HEK293 (cell line): ENCODE measurements around the gene NAE1.
A peak's percentile ranks its signal among the peaks of the same experiment; 100 is the strongest.

ENCODE experiments used
- CTCF ChIA-PET: fragments of 350-600 bp; formaldehyde crosslinking; extraction: SDS; loops from one replicate; lab custom pipeline; 2021; ENCODE audit warnings: antibody characterized with exemption; lab: Yijun Ruan, JAX
- POLR2A ChIA-PET: fragments of 300-600 bp; formaldehyde crosslinking; extraction: SDS; loops from one replicate; lab custom pipeline; 2020; ENCODE audit warnings: antibody characterized with exemption, inconsistent platforms; lab: Yijun Ruan, JAX
- H3K27ac ChIP-seq: fragments of 200-500 bp; sonication (Bioruptor generic); 2 replicates; pipeline ENCODE4 v1.5.1; 2014; ENCODE audit warnings: low read depth, low read length, control low read depth, inconsistent platforms; ENCODE audit errors: extremely low read depth
- H3K36me3 ChIP-seq, 2 experiments: fragments of 200-500 bp in 1 of 2; sonication (Bioruptor generic) in 1 of 2; 1 replicate in 1 of 2; 2 replicates in 1 of 2; pipeline ENCODE4 v1.5.1; 2014 to 2017; ENCODE audit warnings: inconsistent platforms in 2 of 2, low read length in 2 of 2; ENCODE audit not compliant: control insufficient read depth in 2 of 2, insufficient read depth in 1 of 2
- H3K4me1 ChIP-seq: fragments of 200-500 bp; sonication (Bioruptor generic); 2 replicates; pipeline ENCODE4 v1.5.1; 2014; ENCODE audit warnings: mild to moderate bottlenecking, low read length, inconsistent platforms; ENCODE audit not compliant: control insufficient read depth, insufficient read depth
- H3K4me3 ChIP-seq: 2 replicates; pipeline ENCODE4 v1.5.1; 2011; ENCODE audit warnings: low read depth, mild to moderate bottlenecking, control low read depth, low read length, moderate library complexity
- H3K9me3 ChIP-seq: fragments of 200-500 bp; sonication (Bioruptor generic); 2 replicates; pipeline ENCODE4 v1.5.1; 2014; ENCODE audit warnings: low read depth, low read length, inconsistent platforms; ENCODE audit not compliant: control insufficient read depth, insufficient read depth
- AEBP2 ChIP-seq: fragments of 450-650 bp; formaldehyde crosslinking; IDR thresholded peaks from 2 replicates; pipeline ENCODE4 v1.5.1; 2016; ENCODE audit warnings: missing biosample characterization, missing genetic modification characterization, borderline replicate concordance
- PRDM2 ChIP-seq: fragments of 450-650 bp; formaldehyde crosslinking; IDR thresholded peaks from 2 replicates; pipeline ENCODE4 v1.5.1; 2016; ENCODE audit warnings: missing biosample characterization, missing genetic modification characterization, borderline replicate concordance
- PRDM4 ChIP-seq: fragments of 450-650 bp; formaldehyde crosslinking; IDR thresholded peaks from 2 replicates; pipeline ENCODE4 v1.5.1; 2017; ENCODE audit warnings: missing biosample characterization, missing genetic modification characterization
- ZBTB20 ChIP-seq: fragments of 450-650 bp; formaldehyde crosslinking; IDR thresholded peaks from 2 replicates; pipeline ENCODE4 v1.5.1; 2016; ENCODE audit warnings: missing biosample characterization, missing genetic modification characterization
- ZNF48 ChIP-seq: fragments of 450-650 bp; formaldehyde crosslinking; IDR thresholded peaks from 2 replicates; pipeline ENCODE4 v1.5.1; 2016; ENCODE audit warnings: missing biosample characterization, missing genetic modification characterization
- ZNF639 ChIP-seq: fragments of 450-650 bp; formaldehyde crosslinking; IDR thresholded peaks from 2 replicates; pipeline ENCODE4 v1.5.1; 2016; ENCODE audit warnings: missing biosample characterization, missing genetic modification characterization
- ZNF692 ChIP-seq: fragments of 450-650 bp; formaldehyde crosslinking; IDR thresholded peaks from 2 replicates; pipeline ENCODE4 v1.5.1; 2016; ENCODE audit warnings: missing biosample characterization, missing genetic modification characterization
- TF ChIP-seq, protein P1 (sequence below): fragments of 450-650 bp; formaldehyde crosslinking; IDR thresholded peaks from 2 replicates; pipeline ENCODE4 v1.5.1; 2017; ENCODE audit warnings: missing biosample characterization, missing genetic modification characterization

Gene NAE1

DNA sequence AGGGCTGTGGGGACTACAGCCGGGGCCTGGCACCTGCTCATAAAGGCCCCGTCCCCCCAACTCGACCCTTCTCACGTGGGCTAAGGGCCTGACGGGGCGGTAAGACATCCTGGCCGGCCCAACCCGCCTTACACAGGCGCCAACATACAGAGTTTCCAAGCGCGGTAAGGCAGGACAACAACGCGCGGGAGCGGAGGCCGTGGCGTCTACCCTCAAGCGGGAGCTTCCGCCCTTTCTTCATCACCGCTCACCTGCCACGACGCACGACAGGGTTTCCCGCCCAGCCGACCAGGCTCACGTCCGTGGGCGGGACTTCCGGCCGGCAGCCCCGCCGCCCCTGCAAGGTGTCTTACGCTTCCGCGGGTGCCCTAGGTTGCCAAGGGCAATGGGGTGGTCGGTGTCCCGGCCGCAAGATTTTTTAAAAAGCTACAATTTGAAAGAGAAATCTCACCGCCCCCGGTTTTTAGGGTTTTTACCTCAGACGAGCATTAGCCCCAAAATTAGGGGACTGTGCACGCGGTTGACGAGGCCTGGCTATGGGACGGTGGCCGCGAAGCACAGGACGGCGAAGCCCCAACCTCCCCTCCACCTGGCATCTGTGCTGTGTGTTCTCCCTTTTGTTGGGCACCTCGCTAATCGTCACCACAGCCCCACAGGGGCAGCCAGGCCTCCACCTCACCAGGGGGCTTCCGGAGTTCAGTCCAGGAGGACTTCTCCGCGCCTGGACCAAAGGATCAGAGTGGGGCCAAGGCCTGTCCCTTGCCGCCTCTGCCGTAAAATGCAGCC, 29.3 kb downstream of the NAE1 start, which contains the start of gene TERB1:
Gene TERB1 (minus strand): TSS at position 265 of the 786 bp plus-strand sequence. CDS start 4,786 bp downstream, outside the sequence.
- TF ChIP-seq ZNF48 (tag by site-specific recombination) (no peak), ZNF639 (tag by site-specific recombination) (no peak)
- Histone ChIP-seq H3K9me3 (no peaks in the 10 kb centered on the region), H3K36me3 (peaks cover 30 to 51% of the 10 kb centered on the region in 2 experiments), H3K4me1 (no peaks in the 10 kb centered on the region), H3K27ac (no peak within 1 kb of the TSS), H3K4me3 (no peak within 1 kb of the TSS)
- ChIA-PET CTCF (no interaction called here), POLR2A (no interaction called here)

DNA sequence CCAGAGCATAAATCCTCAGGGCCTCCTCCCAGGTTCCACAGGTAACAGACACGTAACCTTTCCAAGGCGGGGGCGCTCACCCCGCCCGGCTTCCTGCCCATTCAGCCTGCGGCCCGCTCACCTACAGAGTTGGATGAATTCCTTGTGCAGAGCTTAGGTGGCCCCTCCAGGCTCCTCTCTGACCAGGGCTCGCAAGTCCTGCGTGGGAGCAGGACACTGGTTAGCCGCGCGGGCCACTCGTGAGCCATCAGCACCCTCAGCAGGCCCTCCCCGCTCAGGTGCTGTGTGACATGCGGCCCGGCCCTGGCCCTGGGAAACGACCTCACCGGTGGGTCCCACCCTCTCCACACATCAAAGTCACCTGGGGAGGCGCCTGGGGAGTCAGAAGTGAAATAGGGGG, 29.9 kb downstream of the NAE1 start:
- Histone ChIP-seq H3K27ac (no peak overlapping the region), H3K4me3 (no peak overlapping the region), H3K4me1 (no peaks in the 10 kb centered on the region), H3K36me3 (peaks cover 24 to 47% of the 10 kb centered on the region in 2 experiments), H3K9me3 (no peaks in the 10 kb centered on the region)
- CTCF ChIA-PET, result no interaction called here
- POLR2A ChIA-PET, result interaction anchor here (0.6 kb wide), 1 partner anchor 8 kb away, joined by 7 read pairs; no protein-coding TSS in a partner anchor
- TF ChIP-seq AEBP2 (tag by site-specific recombination) (no peak), ZBTB20 (tag by site-specific recombination) (no peak), PRDM4 (tag by site-specific recombination) (no peak), ZNF692 (tag by site-specific recombination) (peak; percentile 53; the same call in 1 of the 2 replicates), PRDM2 (tag by site-specific recombination) (no peak)
- TF ChIP-seq, protein P1, sequence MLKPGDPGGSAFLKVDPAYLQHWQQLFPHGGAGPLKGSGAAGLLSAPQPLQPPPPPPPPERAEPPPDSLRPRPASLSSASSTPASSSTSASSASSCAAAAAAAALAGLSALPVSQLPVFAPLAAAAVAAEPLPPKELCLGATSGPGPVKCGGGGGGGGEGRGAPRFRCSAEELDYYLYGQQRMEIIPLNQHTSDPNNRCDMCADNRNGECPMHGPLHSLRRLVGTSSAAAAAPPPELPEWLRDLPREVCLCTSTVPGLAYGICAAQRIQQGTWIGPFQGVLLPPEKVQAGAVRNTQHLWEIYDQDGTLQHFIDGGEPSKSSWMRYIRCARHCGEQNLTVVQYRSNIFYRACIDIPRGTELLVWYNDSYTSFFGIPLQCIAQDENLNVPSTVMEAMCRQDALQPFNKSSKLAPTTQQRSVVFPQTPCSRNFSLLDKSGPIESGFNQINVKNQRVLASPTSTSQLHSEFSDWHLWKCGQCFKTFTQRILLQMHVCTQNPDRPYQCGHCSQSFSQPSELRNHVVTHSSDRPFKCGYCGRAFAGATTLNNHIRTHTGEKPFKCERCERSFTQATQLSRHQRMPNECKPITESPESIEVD (tag by site-specific recombination), result no peak
